Measurements from ENCODE around the gene KRT15. TPM values are rescaled to one million over a fixed set of nuclear protein-coding genes. Genes with fewer than 3 reads are reported as not detected.

Gene KRT15
- total RNA-seq, 4 donors from 2014 or later = 0.80 to 17.6 (median 7.4) TPM

GRCh38 chr17:41534899-41535546, 16.3 kb upstream of the KRT15 start:
- in situ Hi-C loops (cut with MboI; ENCODE audit: low pct_ligation_motif_present in 1 of 4, low pct_unique_long_range_greater_than_20kb in 1 of 4, low sequenced_read_pairs in 3 of 4) (loop anchor here in 1 of 4 donors (25.0 kb wide), 1 partner anchor 623 kb away; no protein-coding TSS in a partner anchor), intact Hi-C loops (cut with DNase I; ENCODE audit: low total_unique reads) (no loop called here)
- no peak for DNase-seq
- Histone ChIP-seq H3K4me3 (no peak overlapping the region), H3K27me3 (peaks cover 7% of the 10 kb centered on the region), H3K4me1 (peaks cover 0 to 7% (median 6%) of the 10 kb centered on the region in 4 donors), H3K36me3 (no peaks in the 10 kb centered on the region), H3K9me3 (no peaks in the 10 kb centered on the region), H3K27ac (no peak overlapping the region)
- TF ChIP-seq POLR2AphosphoS5 (IDR thresholded peaks at IDR 0.05) (no peak), EP300 (IDR thresholded peaks at IDR 0.05; ENCODE audit: low read depth) (no peak), CTCF (IDR thresholded peaks at IDR 0.05) (no peak), POLR2A (IDR thresholded peaks at IDR 0.05) (no peak)
- WGBS, 2 donors (ENCODE audit: low coverage in 1 of 2) = 58 to 69% methylated on average over 3 to 7 of the region's 7 CpGs

- WGBS, 2 donors (ENCODE audit: low coverage in 1 of 2) = 79 to 82% methylated on average over 5 to 7 of the region's 7 CpGs
- Histone ChIP-seq H3K36me3 (no peaks in the 10 kb centered on the region), H3K4me3 (no peak overlapping the region), H3K9me3 (no peaks in the 10 kb centered on the region), H3K27ac (no peak overlapping the region), H3K4me1 (peaks cover 0 to 19% (median 11%) of the 10 kb centered on the region in 4 donors), H3K27me3 (peaks cover 19% of the 10 kb centered on the region)
- intact Hi-C loops (cut with DNase I; ENCODE audit: low total_unique reads) (no loop called here), in situ Hi-C loops (cut with MboI; ENCODE audit: low pct_ligation_motif_present in 1 of 4, low pct_unique_long_range_greater_than_20kb in 1 of 4, low sequenced_read_pairs in 3 of 4) (loop anchor here in 1 of 4 donors (25.0 kb wide), 1 partner anchor 621 kb away; no protein-coding TSS in a partner anchor)
- DNase-seq = no peak
- TF ChIP-seq POLR2A (IDR thresholded peaks at IDR 0.05) (no peak), CTCF (IDR thresholded peaks at IDR 0.05) (no peak), POLR2AphosphoS5 (IDR thresholded peaks at IDR 0.05) (no peak), EP300 (IDR thresholded peaks at IDR 0.05; ENCODE audit: low read depth) (no peak)
These were observed 14.9 kb upstream of the KRT15 start for GRCh38 chr17:41533613-41534012.

GRCh38 chr17:41532947-41533570, 14.4 kb upstream of the KRT15 start:
- peaks cover 0 to 24% (median 13%) of the 10 kb centered on the region in 4 donors for H3K4me1 ChIP-seq
- no peak for DNase-seq
- intact Hi-C loops (cut with DNase I; ENCODE audit: low total_unique reads) (no loop called here), in situ Hi-C loops (cut with MboI; ENCODE audit: low pct_ligation_motif_present in 1 of 4, low pct_unique_long_range_greater_than_20kb in 1 of 4, low sequenced_read_pairs in 3 of 4) (loop anchor here in 1 of 4 donors (25.0 kb wide), 1 partner anchor 621 kb away; no protein-coding TSS in a partner anchor)
- H3K4me3 ChIP-seq = no peak overlapping the region
- H3K27me3 ChIP-seq = peaks cover 25% of the 10 kb centered on the region
- no peaks in the 10 kb centered on the region for H3K36me3 ChIP-seq
- H3K9me3 ChIP-seq = no peaks in the 10 kb centered on the region
- TF ChIP-seq POLR2AphosphoS5 (IDR thresholded peaks at IDR 0.05) (no peak), POLR2A (IDR thresholded peaks at IDR 0.05) (no peak), CTCF (IDR thresholded peaks at IDR 0.05) (no peak), EP300 (IDR thresholded peaks at IDR 0.05; ENCODE audit: low read depth) (no peak)
- 63 to 74% methylated on average over 3 to 9 of the region's 9 CpGs for WGBS, 2 donors (ENCODE audit: low coverage in 1 of 2)
- no peak overlapping the region for H3K27ac ChIP-seq

- in situ Hi-C loops (cut with MboI; ENCODE audit: low pct_ligation_motif_present in 1 of 4, low pct_unique_long_range_greater_than_20kb in 1 of 4, low sequenced_read_pairs in 3 of 4) = loop anchor here in 1 of 4 donors (25.0 kb wide), 1 partner anchor 620 kb away; no protein-coding TSS in a partner anchor
- 68% methylated on average over 1 of the region's 1 CpG; no CpG with 5 or more reads in 1 of the 2 donors for WGBS, 2 donors (ENCODE audit: low coverage in 1 of 2)
These were observed 13.3 kb upstream of the KRT15 start for GRCh38 chr17:41531993-41532392.

More at GRCh38 chr17:41531993-41532392, 13.3 kb upstream of the KRT15 start:
- no peaks in the 10 kb centered on the region for H3K9me3 ChIP-seq
- peaks cover 0 to 28% (median 15%) of the 10 kb centered on the region in 4 donors for H3K4me1 ChIP-seq
- no peaks in the 10 kb centered on the region for H3K36me3 ChIP-seq
- DNase-seq = no peak
- TF ChIP-seq EP300 (IDR thresholded peaks at IDR 0.05; ENCODE audit: low read depth) = no peak
- no peak for TF ChIP-seq POLR2AphosphoS5 (IDR thresholded peaks at IDR 0.05)
- TF ChIP-seq CTCF (IDR thresholded peaks at IDR 0.05) = no peak
- no peak for TF ChIP-seq POLR2A (IDR thresholded peaks at IDR 0.05)
- intact Hi-C loops (cut with DNase I; ENCODE audit: low total_unique reads) = no loop called here
- H3K27ac ChIP-seq = no peak overlapping the region
- H3K4me3 ChIP-seq = no peak overlapping the region
- peaks cover 35% of the 10 kb centered on the region for H3K27me3 ChIP-seq
